HG02884 (cell line): Measurements from ENCODE around the gene MLLT11.
"Not testable (repeated sequence)": the region's sequence is repeated elsewhere in the genome, so short reads cannot be mapped to it uniquely, and the experiment has no call there.

ENCODE experiments used
- ATAC-seq: cut with Tn5 transposase; IDR thresholded peaks from one replicate; pipeline ENCODE4 v1.9.1; 2021; ENCODE audit warnings: mild to moderate bottlenecking, moderate library complexity; ENCODE audit not compliant: unreplicated experiment

The MLLT11 gene

GRCh38 chr1:151055581-151055980 is 4.6 kb upstream of the MLLT11 start:
- no peak for ATAC-seq

GRCh38 chr1:151056149-151056548 is 4.0 kb upstream of the MLLT11 start:
- ATAC-seq = no peak

GRCh38 chr1:151058692-151059091 is 1.5 kb upstream of the MLLT11 start:
- no peak for ATAC-seq

GRCh38 chr1:151059109-151060006 is 839 bp upstream of the MLLT11 start, which contains the start of gene CDC42SE1:
CDC42SE1 (minus strand) TSS chr1:151059622; CDS start chr1:151055730, 3,892 bp downstream.
- peak; percentile 58 for ATAC-seq

- ATAC-seq = no peak
Measured at GRCh38 chr1:151060657-151061421, 642 bp downstream of the MLLT11 start.

- ATAC-seq = no peak
Measured at GRCh38 chr1:151061704-151062103, 1.5 kb downstream of the MLLT11 start.

GRCh38 chr1:151062741-151063371 is 2.7 kb downstream of the MLLT11 start:
- no peak for ATAC-seq

- ATAC-seq = no peak
Measured at GRCh38 chr1:151065089-151065645, 5.0 kb downstream of the MLLT11 start.

GRCh38 chr1:151067185-151067584 is 7.0 kb downstream of the MLLT11 start:
- ATAC-seq = no peak

- ATAC-seq = no peak
Measured at GRCh38 chr1:151069103-151069486, 8.9 kb downstream of the MLLT11 start.

- ATAC-seq = peak; percentile 65
Measured at GRCh38 chr1:151070474-151071276, 10.5 kb downstream of the MLLT11 start, which contains the start of gene GABPB2. GABPB2 (plus strand) TSS chr1:151070761; CDS start chr1:151088190, 17,429 bp downstream.

GRCh38 chr1:151072224-151072623 is 12.0 kb downstream of the MLLT11 start:
- no peak for ATAC-seq

- no peak for ATAC-seq
Measured at GRCh38 chr1:151085953-151086559, 25.9 kb downstream of the MLLT11 start.

GRCh38 chr1:151097426-151097825 is 37.2 kb downstream of the MLLT11 start:
- ATAC-seq = not testable (repeated sequence)

- ATAC-seq = no peak
Measured at GRCh38 chr1:151098126-151098525, 37.9 kb downstream of the MLLT11 start.

GRCh38 chr1:151104630-151105029 is 44.4 kb downstream of the MLLT11 start:
- no peak for ATAC-seq

GRCh38 chr1:151106894-151107293 is 46.7 kb downstream of the MLLT11 start:
- no peak for ATAC-seq

- no peak for ATAC-seq
Measured at GRCh38 chr1:151108331-151108730, 48.1 kb downstream of the MLLT11 start.

GRCh38 chr1:151113877-151114276 is 53.7 kb downstream of the MLLT11 start:
- ATAC-seq = no peak
